Smooth muscle cell (in vitro differentiated cells): ENCODE measurements around the gene APBA2. TPM values are rescaled to one million over a fixed set of nuclear protein-coding genes. Genes with fewer than 3 reads are reported as not detected.

Experiments
- DNase-seq: peaks from one replicate; lab custom pipeline; 2025; ENCODE audit not compliant: unreplicated experiment; lab: John Stamatoyannopoulos, UW
- H2AFZ ChIP-seq: fragments of 200-600 bp; sonication (generic); 2 replicates; pipeline ENCODE4 v1.6.0; 2016; ENCODE audit warnings: antibody characterized with exemption, low read depth, mild to moderate bottlenecking
- H3F3A ChIP-seq: fragments of 200-600 bp; sonication (generic); 2 replicates; pipeline ENCODE4 v1.6.0; 2017; ENCODE audit warnings: antibody characterized with exemption, low read depth
- H3K27ac ChIP-seq: fragments of 200-600 bp; sonication (generic); 2 replicates; pipeline ENCODE4 v1.5.1; 2016; ENCODE audit warnings: low read depth, mild to moderate bottlenecking
- H3K27me3 ChIP-seq: fragments of 200-600 bp; sonication (generic); 2 replicates; pipeline ENCODE4 v1.6.1; 2016; ENCODE audit warnings: low read depth, mild to moderate bottlenecking
- H3K36me3 ChIP-seq: fragments of 200-600 bp; sonication (generic); 2 replicates; pipeline ENCODE4 v1.5.1; 2016; ENCODE audit warnings: low read depth
- H3K4me1 ChIP-seq: fragments of 200-600 bp; sonication (generic); 2 replicates; pipeline ENCODE4 v1.5.1; 2016; ENCODE audit warnings: low read depth
- H3K4me2 ChIP-seq: fragments of 200-600 bp; sonication (generic); 2 replicates; pipeline ENCODE4 v1.6.0; 2016; ENCODE audit warnings: mild to moderate bottlenecking
- H3K4me3 ChIP-seq: fragments of 200-600 bp; sonication (generic); 2 replicates; pipeline ENCODE4 v1.5.1; 2016; ENCODE audit warnings: mild to moderate bottlenecking
- H3K79me2 ChIP-seq: fragments of 200-600 bp; sonication (generic); 2 replicates; pipeline ENCODE4 v1.6.0; 2016; ENCODE audit warnings: low read depth, mild to moderate bottlenecking
- H3K9ac ChIP-seq: fragments of 200-600 bp; sonication (generic); 2 replicates; pipeline ENCODE4 v1.6.0; 2016; ENCODE audit warnings: low read depth
- H3K9me3 ChIP-seq: fragments of 200-600 bp; sonication (generic); replicated peaks from 2 replicates; pipeline ENCODE4 v1.5.1; 2016; ENCODE audit warnings: low read depth
- H4K20me1 ChIP-seq: fragments of 200-600 bp; sonication (generic); 2 replicates; pipeline ENCODE4 v1.6.0; 2016; ENCODE audit warnings: low read depth
- WGBS: methylation state at CpG from one replicate; pipeline ENCODE4 v1.1.7; 2016; ENCODE audit warnings: low lambda C conversion rate; 5-methylcytosine and 5-hydroxymethylcytosine counted together
- polyA plus RNA-seq: library from polyadenylated mRNA; unstranded; fragments of >200 nt; fragmentation: Nextera tagmentation; extraction: Ambion mirVana; gene quantifications from 2 replicates; pipeline ENCODE4 v1.2.1, GENCODE V29; 2016
- total RNA-seq: library from RNA; depleted of rRNA; stranded (reverse); fragments of >200 nt; gene quantifications from 2 replicates; pipeline ENCODE4 v1.2.3, GENCODE V29; 2014
- TF ChIP-seq, protein P1 (sequence below): fragments of 200-600 bp; sonication (generic); IDR thresholded peaks from 2 replicates; pipeline ENCODE4 v1.5.1; 2017; ENCODE audit warnings: borderline replicate concordance, mild to moderate bottlenecking, antibody characterized with exemption; ENCODE audit not compliant: insufficient read depth, poor library complexity, severe bottlenecking

Gene APBA2
- total and polyA plus RNA-seq, 2 experiments from 2014 or later, result 10.2 to 14.9 TPM

DNA sequence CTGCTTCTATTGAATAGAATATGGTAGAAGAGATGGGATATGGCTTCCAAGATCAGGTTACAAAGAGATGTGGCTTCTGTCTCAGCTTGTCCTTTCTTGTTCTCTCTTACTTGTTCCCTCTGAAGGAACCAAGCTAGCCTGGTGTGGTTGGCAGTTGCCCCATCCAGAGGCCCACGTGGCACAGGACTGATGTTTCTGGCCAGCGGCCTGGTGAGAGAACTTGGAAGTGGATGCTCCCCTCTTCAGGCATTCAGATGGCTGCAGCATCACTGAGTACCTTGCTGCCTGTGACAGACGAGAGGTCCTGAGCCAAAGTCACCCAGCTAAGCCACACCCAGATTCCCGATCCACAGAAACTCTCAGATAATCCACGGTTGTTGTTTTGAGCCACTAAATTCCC is 200.2 kb downstream of the APBA2 start:
- no peaks in the 10 kb centered on the region for H3K79me2 ChIP-seq
- TF ChIP-seq, protein P1, sequence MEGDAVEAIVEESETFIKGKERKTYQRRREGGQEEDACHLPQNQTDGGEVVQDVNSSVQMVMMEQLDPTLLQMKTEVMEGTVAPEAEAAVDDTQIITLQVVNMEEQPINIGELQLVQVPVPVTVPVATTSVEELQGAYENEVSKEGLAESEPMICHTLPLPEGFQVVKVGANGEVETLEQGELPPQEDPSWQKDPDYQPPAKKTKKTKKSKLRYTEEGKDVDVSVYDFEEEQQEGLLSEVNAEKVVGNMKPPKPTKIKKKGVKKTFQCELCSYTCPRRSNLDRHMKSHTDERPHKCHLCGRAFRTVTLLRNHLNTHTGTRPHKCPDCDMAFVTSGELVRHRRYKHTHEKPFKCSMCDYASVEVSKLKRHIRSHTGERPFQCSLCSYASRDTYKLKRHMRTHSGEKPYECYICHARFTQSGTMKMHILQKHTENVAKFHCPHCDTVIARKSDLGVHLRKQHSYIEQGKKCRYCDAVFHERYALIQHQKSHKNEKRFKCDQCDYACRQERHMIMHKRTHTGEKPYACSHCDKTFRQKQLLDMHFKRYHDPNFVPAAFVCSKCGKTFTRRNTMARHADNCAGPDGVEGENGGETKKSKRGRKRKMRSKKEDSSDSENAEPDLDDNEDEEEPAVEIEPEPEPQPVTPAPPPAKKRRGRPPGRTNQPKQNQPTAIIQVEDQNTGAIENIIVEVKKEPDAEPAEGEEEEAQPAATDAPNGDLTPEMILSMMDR, result no peak

GRCh38 chr15:29086891-29087290 is 201.1 kb downstream of the APBA2 start:
- no peak for DNase-seq
- 98% methylated on average over 2 of the region's 2 CpGs for WGBS
- Histone ChIP-seq H3K27me3 (no peaks in the 10 kb centered on the region), H3K4me3 (no peak overlapping the region), H2AFZ (no peak overlapping the region), H3K4me1 (no peaks in the 10 kb centered on the region), H3K27ac (no peak overlapping the region), H3K9me3 (no peaks in the 10 kb centered on the region), H4K20me1 (no peaks in the 10 kb centered on the region), H3K79me2 (no peaks in the 10 kb centered on the region), H3K4me2 (no peak overlapping the region), H3K9ac (no peak overlapping the region), H3K36me3 (no peaks in the 10 kb centered on the region), H3F3A (no peaks in the 10 kb centered on the region)
- TF ChIP-seq, protein P1, result no peak

More for the DNA sequence above, 200.2 kb downstream of the APBA2 start:
- Histone ChIP-seq H3K9ac (no peak overlapping the region), H3K4me2 (no peak overlapping the region), H3K36me3 (no peaks in the 10 kb centered on the region), H4K20me1 (no peaks in the 10 kb centered on the region), H3F3A (no peaks in the 10 kb centered on the region), H3K27me3 (no peaks in the 10 kb centered on the region), H3K4me1 (no peaks in the 10 kb centered on the region), H2AFZ (no peak overlapping the region), H3K4me3 (no peak overlapping the region), H3K9me3 (no peaks in the 10 kb centered on the region), H3K27ac (no peak overlapping the region)
- 94% methylated on average over 5 of the region's 5 CpGs for WGBS
- DNase-seq, result no peak

GRCh38 chr15:29087521-29088285 is 201.9 kb downstream of the APBA2 start:
- Histone ChIP-seq H3K4me2 (no peak overlapping the region), H4K20me1 (no peaks in the 10 kb centered on the region), H3K9me3 (no peaks in the 10 kb centered on the region), H3K4me3 (no peak overlapping the region), H3K36me3 (no peaks in the 10 kb centered on the region), H2AFZ (no peak overlapping the region), H3K27ac (no peak overlapping the region), H3K4me1 (no peaks in the 10 kb centered on the region), H3F3A (no peaks in the 10 kb centered on the region), H3K9ac (no peak overlapping the region), H3K27me3 (no peaks in the 10 kb centered on the region), H3K79me2 (no peaks in the 10 kb centered on the region)
- TF ChIP-seq, protein P1, result no peak
- 91% methylated on average over 16 of the region's 16 CpGs for WGBS
- DNase-seq, result no peak

DNA sequence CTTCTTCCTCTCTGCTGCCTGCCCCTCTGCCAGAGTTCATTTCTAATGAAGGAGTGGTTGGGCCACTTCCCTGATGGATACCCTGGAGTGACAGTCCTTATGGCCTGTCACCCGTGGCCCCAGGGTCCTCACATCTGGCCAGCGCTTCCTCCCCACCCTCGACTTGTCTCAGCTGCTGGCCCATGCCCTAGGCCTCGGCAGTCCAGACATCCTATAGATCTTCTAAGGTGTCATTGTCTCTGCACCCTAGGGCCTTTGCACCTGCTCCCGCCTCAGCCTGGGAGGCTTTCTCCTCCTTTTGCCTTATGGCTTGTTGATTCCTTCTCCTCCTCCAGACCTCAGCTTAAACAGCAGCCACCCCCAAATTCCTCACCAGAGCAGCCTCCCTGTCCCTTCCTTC is 202.9 kb downstream of the APBA2 start:
- Histone ChIP-seq H2AFZ (no peak overlapping the region), H4K20me1 (no peaks in the 10 kb centered on the region), H3K9me3 (no peaks in the 10 kb centered on the region), H3K4me2 (no peak overlapping the region), H3F3A (no peaks in the 10 kb centered on the region), H3K9ac (no peak overlapping the region), H3K4me1 (no peaks in the 10 kb centered on the region), H3K36me3 (no peaks in the 10 kb centered on the region), H3K27me3 (no peaks in the 10 kb centered on the region), H3K27ac (no peak overlapping the region), H3K4me3 (no peak overlapping the region), H3K79me2 (no peaks in the 10 kb centered on the region)
- TF ChIP-seq, protein P1, result no peak
- DNase-seq, result no peak
- WGBS, result 94% methylated on average over 5 of the region's 5 CpGs
